ENCODE measurements around the gene HMGB4. TPM values are rescaled to one million over a fixed set of nuclear protein-coding genes. Genes with fewer than 3 reads are reported as not detected.

HMGB4 gene
- polyA plus RNA-seq, 4 donors, result not detected

DNA sequence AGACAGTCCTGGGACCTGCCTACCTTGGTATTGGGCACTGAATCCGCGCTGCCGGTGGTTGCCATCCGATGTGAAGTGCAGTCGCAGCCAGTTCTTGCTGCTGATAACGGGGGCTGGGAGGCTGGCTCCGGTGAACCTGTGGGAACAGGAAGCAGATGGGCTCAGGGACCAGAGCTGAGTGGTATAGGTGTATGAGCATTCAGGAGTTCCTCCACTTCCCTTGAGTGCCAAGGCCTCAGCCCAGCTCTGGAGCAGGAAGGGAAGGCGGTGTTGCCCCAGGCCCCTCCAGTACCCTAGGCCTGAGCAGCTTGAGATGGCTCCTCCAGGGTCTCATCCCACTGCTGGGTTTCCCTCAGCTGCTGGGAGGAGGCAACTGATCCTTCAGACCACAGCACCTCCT, 17.0 kb upstream of the HMGB4 start:
- no peak for DNase-seq (ENCODE audit: low read depth in 4 of 4, low spot score in 3 of 4)

GRCh38 chr1:33848205-33848937, 15.5 kb upstream of the HMGB4 start:
- no peak for DNase-seq (ENCODE audit: low read depth in 4 of 4, low spot score in 3 of 4)

- no peak for DNase-seq (ENCODE audit: low read depth in 4 of 4, low spot score in 3 of 4)
These were observed 14.7 kb upstream of the HMGB4 start for GRCh38 chr1:33849211-33849610.

GRCh38 chr1:33850481-33850880, 13.4 kb upstream of the HMGB4 start:
- DNase-seq (ENCODE audit: low read depth in 4 of 4, low spot score in 3 of 4), result no peak

GRCh38 chr1:33852711-33853110, 11.2 kb upstream of the HMGB4 start:
- no peak for DNase-seq (ENCODE audit: low read depth in 4 of 4, low spot score in 3 of 4)

GRCh38 chr1:33853431-33853830, 10.4 kb upstream of the HMGB4 start:
- no peak for DNase-seq (ENCODE audit: low read depth in 4 of 4, low spot score in 3 of 4)

DNA sequence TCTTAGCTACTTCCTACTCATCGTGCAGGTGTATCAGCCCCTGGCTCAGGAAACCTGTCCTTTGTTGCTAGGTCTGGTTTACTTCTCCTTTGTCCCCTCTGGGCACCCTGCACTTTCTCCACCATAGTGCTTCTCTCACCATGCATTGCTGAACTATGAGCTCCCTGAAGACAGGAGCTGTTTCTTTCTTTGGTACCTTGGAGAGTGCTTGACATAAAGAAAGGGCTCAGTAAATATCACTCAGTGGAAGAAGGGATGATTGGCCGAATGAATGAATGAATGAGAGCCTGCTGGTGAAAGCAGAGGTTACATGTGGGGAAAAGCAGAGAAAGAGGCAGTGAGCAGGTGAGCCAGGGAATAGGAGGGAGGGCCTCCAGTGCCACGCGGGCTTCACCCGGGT, 9.8 kb upstream of the HMGB4 start:
- no peak for DNase-seq (ENCODE audit: low read depth in 4 of 4, low spot score in 3 of 4)

- no peak for DNase-seq (ENCODE audit: low read depth in 4 of 4, low spot score in 3 of 4)
These were observed 3.2 kb upstream of the HMGB4 start for GRCh38 chr1:33860671-33861070.

DNA sequence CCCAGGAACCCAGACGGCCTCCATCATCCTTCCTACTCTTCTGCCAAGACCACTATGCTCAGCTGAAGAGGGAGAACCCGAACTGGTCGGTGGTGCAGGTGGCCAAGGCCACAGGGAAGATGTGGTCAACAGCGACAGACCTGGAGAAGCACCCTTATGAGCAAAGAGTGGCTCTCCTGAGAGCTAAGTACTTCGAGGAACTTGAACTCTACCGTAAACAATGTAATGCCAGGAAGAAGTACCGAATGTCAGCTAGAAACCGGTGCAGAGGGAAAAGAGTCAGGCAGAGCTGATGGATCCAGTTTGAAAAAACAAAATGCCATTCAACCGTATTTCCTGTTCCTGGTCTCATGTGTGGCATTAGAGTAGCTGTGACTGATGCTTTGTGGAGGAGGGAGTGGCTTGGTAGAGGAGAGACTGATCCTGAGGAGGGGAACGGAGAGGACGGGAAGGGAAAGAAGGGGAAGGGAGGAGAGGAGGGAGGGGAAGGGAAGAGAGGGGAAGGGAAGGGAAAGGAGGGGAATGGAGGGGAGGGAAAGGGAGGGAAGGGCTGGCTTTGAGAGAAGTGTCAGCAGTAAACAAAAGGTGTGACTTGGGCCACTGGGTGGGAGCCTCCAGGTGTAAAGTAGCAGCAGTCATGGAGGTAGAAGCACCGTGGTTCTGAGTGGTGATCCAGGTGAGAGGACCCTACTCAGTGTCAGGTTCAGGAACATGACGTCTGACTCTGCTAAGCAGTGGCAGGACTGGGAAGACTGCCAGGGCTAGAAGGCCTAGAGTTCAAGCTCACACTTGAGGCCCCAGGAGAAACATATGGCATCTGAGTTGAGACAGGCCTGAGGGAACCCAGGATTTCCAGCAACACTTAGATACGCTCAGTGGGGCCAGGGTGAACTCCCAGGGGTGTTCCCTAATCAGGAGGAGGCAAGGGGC, 846 bp downstream of the HMGB4 start:
- no peak for DNase-seq (ENCODE audit: low read depth in 4 of 4, low spot score in 3 of 4)

DNA sequence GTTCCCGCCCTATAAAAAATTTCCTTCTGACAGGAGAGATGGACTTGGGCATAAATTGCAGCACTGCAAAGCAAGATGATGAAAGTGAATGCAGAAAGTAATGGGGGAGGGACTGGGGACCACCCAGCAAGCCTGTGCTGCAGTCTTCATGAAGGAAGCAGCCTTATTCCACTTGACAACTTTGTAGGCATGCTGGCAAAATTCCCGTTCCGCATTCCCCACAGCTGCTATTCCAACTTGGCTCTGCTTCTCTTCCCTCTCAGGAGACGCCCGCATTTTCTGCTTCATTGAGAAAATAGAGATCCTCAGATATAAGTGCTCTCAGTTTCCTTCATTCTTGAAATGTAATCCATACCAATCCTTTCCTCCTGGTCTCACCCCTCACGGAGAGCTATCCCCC, 2.4 kb downstream of the HMGB4 start:
- DNase-seq (ENCODE audit: low read depth in 4 of 4, low spot score in 3 of 4), result peak in 3 of 4 donors; percentile 2 to 27 (median 14)

GRCh38 chr1:33867684-33868083, 3.8 kb downstream of the HMGB4 start:
- no peak for DNase-seq (ENCODE audit: low read depth in 4 of 4, low spot score in 3 of 4)

GRCh38 chr1:33872275-33872674, 8.4 kb downstream of the HMGB4 start:
- no peak for DNase-seq (ENCODE audit: low read depth in 4 of 4, low spot score in 3 of 4)

- no peak for DNase-seq (ENCODE audit: low read depth in 4 of 4, low spot score in 3 of 4)
These were observed 8.8 kb downstream of the HMGB4 start for GRCh38 chr1:33872683-33873082.

GRCh38 chr1:33874636-33875035, 10.8 kb downstream of the HMGB4 start:
- DNase-seq (ENCODE audit: low read depth in 4 of 4, low spot score in 3 of 4), result no peak

DNA sequence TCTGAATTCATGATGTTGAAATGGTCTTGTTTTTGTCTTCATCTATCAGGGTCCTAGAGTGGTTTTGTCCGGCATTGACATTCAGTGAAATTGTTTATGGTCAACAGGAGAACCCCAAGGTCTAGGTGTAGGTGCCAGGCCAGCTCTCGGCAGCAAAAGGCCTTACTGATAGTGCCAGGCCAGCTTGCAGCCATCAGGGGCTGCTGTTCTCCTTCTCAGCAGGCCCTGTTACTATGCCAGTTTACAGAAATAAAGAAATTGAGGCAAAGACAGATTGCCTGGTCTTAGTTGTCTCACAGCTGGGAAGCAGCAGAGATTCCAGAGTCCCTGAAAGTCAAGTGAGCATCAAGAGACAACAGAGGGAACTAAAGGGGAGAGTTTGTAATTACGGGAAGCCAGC, 12.0 kb downstream of the HMGB4 start:
- no peak for DNase-seq (ENCODE audit: low read depth in 4 of 4, low spot score in 3 of 4)

DNA sequence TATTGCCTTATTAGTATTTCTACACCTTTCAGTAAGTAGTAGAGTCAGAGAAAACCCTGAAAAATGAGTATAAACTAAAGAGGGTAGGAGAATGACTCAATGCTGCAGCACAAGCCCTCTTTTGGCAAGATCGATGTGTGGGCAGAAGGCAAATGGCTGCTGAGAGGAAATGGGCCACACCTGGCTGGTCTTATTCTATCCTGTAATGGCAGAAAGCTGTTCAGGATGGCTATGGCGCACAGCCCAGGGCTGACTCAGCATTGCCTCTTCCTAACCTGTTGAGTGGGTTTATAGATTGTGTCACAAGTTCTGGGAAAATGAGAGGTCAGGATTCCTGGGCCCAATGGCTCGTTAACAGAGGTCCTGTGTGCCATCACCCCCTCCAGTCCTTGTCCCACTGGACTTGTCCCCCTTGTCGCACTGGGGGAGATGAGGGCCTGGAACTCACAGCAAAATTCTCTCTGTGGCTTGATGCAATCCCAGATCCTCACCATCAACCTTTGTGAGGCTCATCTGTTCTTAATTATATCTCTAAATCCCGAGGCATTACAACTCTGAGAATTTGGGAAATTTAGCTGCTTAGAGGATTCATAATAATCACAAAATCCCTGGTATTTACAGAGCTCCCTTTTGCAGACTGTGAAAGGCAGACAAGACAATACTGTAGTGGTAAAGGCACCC, 13.2 kb downstream of the HMGB4 start:
- no peak for DNase-seq (ENCODE audit: low read depth in 4 of 4, low spot score in 3 of 4)

DNA sequence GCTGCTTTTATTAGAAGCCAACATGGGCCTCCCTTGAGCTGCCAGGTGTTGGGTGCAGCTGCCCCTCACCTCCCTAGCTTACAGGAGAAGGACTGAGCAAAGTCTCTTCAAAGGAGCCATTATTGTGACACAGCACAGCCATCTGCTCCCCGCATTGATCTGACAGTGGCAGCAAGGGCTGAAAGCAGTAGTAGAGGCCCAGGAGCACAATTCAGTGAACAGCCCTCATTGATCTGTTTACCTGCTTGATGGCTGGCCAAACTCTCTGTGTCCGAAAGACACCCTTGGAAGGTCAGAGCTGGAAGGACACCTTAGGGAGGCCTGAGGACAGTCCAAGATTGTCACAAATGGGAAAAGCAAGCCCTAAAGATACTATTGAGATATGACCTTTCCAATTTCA, 14.5 kb downstream of the HMGB4 start:
- no peak for DNase-seq (ENCODE audit: low read depth in 4 of 4, low spot score in 3 of 4)

DNA sequence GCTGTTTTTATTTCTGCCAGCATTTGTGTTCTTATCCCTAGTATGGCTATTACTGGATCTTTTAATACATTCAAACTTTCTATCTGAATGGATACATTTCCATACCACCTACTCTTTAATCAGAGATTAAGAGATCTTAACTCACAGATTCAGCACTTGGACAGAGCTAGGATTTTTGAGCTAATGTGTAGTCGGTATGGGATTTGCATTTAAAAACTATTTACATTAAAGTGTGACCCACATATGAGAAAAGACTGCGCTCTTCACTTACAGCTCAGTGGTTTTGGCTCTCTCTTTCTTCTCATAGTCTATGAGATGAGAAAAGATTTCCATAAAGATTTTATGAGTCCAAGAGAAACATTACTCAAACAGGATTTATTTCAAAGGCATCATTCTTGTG, 16.4 kb downstream of the HMGB4 start:
- DNase-seq (ENCODE audit: low read depth in 4 of 4, low spot score in 3 of 4), result no peak

DNA sequence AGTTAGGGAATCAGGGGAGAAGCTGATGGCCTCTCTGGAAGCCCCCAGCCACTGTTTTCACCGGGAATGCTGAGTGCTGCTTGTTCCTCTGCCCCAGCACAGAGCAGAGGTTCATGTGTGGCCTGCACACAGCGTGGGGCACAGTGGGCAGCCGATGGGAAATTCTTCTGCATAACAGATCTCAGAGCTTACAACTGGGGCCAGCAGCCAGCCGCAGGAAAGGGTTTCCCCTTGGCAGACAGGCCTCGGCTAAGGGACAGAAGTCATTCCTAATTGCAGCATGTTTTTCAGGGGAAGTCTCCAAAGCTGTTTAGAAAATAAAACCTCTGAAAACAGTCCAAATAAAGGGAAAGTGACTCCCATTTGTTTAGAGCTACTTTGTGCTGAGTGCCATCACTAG, 22.6 kb downstream of the HMGB4 start:
- no peak for DNase-seq (ENCODE audit: low read depth in 4 of 4, low spot score in 3 of 4)

GRCh38 chr1:33893147-33893830, 29.4 kb downstream of the HMGB4 start:
- no peak for DNase-seq (ENCODE audit: low read depth in 4 of 4, low spot score in 3 of 4)

DNA sequence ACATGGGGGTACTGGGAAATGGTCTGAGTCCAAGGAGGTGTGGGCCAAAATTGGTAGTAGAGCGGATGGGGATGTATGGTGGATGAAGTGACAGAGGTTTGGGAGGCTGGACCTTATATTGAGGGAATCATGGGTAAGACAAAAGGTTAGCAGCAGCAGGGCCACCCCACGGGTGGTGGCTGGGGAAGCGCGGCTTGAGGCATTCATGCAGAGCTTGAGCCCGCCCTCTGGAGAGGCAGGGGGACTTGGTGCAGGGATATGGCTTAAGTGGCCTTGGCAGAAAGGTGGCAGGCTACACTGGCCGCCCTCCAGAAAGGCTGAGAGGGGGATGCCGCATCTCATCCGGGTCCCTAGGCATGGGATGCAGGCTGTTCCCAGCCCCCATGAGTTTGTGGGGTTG, 31.5 kb downstream of the HMGB4 start:
- DNase-seq (ENCODE audit: low read depth in 4 of 4, low spot score in 3 of 4), result no peak

Data from left renal pelvis (tissue), 4 donors.